Measurements from ENCODE around the gene VDAC1.
A peak's percentile ranks its signal among the peaks of the same experiment; 100 is the strongest.

The VDAC1 gene

DNA sequence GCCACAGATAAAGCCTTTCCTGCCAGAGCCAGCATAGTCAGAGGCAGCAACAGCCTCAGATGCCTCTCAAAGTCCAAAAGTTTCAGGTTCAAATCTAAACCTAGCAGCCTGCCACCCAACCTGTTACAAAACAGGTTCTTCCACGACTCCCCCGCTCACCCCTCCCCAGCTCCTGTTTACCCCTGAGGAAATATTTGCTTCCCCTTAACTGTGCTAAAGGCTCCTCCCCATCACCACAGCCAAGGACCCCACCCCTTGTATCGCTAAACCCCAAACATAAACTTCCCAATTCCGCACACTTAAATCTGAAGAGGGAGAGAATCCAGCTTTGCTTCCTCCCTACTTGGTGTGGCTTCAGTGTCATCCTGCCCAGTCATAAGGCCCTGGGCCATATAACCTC lies 15.4 kb upstream of the VDAC1 start:
- Histone ChIP-seq H3K27ac (no peak overlapping the region), H3K36me3 (no peaks in the 10 kb centered on the region), H3K4me3 (no peak overlapping the region), H3K9me3 (no peaks in the 10 kb centered on the region), H3K4me1 (no peaks in the 10 kb centered on the region), H3K27me3 (peaks cover 0 to 7% of the 10 kb centered on the region in 2 donors)
- no peak for DNase-seq
- intact Hi-C loops (cut with DNase I; ENCODE audit: low total_unique reads): no loop called here
- TF ChIP-seq, protein P1, sequence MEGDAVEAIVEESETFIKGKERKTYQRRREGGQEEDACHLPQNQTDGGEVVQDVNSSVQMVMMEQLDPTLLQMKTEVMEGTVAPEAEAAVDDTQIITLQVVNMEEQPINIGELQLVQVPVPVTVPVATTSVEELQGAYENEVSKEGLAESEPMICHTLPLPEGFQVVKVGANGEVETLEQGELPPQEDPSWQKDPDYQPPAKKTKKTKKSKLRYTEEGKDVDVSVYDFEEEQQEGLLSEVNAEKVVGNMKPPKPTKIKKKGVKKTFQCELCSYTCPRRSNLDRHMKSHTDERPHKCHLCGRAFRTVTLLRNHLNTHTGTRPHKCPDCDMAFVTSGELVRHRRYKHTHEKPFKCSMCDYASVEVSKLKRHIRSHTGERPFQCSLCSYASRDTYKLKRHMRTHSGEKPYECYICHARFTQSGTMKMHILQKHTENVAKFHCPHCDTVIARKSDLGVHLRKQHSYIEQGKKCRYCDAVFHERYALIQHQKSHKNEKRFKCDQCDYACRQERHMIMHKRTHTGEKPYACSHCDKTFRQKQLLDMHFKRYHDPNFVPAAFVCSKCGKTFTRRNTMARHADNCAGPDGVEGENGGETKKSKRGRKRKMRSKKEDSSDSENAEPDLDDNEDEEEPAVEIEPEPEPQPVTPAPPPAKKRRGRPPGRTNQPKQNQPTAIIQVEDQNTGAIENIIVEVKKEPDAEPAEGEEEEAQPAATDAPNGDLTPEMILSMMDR (IDR thresholded peaks at IDR 0.05): no peak

DNA sequence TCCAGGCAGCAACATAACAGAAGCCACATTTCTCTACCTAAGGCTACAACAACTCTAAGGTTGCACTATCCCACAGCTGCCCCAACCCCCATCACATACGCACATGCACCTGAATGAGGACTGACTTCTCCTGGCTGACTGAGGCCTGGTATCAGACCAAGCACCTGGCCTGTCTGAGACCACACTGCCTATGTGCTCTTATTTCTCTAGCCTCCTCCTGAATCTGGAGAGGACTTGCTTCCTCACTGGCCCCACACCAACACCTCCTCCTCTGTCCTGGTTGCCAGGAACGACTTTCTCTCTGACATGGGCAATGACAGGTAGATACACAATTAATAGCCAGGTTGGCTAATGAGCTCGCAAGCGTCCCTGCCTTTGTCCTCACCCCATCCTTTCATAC lies 14.9 kb upstream of the VDAC1 start:
- DNase-seq: peak in 1 of 2 donors; percentile 37
- Histone ChIP-seq H3K36me3 (no peaks in the 10 kb centered on the region), H3K4me3 (no peak overlapping the region), H3K27ac (no peak overlapping the region), H3K9me3 (no peaks in the 10 kb centered on the region), H3K27me3 (peaks cover 0 to 1% of the 10 kb centered on the region in 2 donors), H3K4me1 (no peaks in the 10 kb centered on the region)
- intact Hi-C loops (cut with DNase I; ENCODE audit: low total_unique reads): no loop called here
- TF ChIP-seq, protein P1 (IDR thresholded peaks at IDR 0.05): no peak

DNA sequence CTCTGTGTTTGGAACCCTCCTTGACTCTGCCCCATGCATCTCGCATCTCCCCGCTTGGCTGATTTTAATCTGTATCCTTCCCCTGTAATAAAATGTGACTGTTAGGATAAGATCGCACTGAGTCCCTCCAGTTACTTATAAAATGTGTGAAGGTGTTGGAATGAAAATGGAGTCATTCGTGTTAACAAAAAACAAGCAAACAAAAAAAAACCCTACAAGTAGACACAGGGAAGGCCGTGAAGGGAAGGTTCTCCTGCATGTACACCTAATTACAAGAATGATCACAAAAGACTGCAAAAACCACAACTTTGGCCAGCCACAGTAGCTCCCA lies 14.2 kb upstream of the VDAC1 start:
- DNase-seq: no peak
- Histone ChIP-seq H3K27me3 (no peaks in the 10 kb centered on the region), H3K9me3 (no peaks in the 10 kb centered on the region), H3K27ac (no peak overlapping the region), H3K36me3 (no peaks in the 10 kb centered on the region), H3K4me1 (no peaks in the 10 kb centered on the region), H3K4me3 (no peak overlapping the region)
- intact Hi-C loops (cut with DNase I; ENCODE audit: low total_unique reads): no loop called here
- TF ChIP-seq, protein P1 (IDR thresholded peaks at IDR 0.05): no peak

DNA sequence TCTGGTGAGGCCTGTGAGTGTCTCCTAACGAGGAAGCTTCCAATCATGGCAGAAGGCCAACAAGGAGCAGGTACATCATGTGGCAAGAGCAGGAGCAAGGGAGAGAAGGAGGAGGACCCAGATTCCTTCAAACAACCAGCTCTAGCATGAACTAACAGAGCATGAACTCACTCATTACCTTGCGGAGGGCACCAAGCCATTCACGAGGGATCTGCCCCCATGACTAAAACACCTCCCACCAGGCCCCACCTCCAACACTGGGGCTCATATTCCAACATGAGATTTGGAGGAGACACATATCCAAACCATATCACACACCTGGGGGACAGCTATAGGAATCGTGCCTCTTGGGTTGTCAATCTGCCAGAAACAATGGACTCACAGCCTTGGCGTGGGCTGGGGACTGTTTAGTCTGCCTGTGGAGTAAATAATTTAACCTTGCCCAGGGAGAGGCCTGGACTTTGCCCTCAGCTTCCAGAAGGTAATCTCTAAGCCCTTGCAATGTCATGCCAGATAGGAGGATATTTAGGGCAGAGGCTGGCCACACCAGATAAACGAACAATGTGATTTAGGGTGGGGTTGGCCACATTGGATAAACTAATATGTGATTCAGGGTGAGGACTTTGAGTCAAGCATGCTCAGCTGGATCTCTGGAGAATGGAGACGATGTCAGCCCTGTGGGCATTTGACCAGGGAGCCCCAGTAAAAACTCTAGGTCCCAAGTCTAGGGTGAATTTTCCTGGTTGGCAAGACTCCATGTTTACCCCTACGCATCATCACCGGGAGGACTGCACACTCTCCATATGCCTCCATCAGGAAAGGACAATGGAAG lies 13.6 kb upstream of the VDAC1 start:
- H3K4me1 ChIP-seq: no peaks in the 10 kb centered on the region
- no peak overlapping the region for H3K27ac ChIP-seq
- H3K9me3 ChIP-seq: no peaks in the 10 kb centered on the region
- no peak overlapping the region for H3K4me3 ChIP-seq
- no peaks in the 10 kb centered on the region for H3K36me3 ChIP-seq
- no peaks in the 10 kb centered on the region for H3K27me3 ChIP-seq
- intact Hi-C loops (cut with DNase I; ENCODE audit: low total_unique reads): no loop called here
- peak in 1 of 2 donors; percentile 23 for DNase-seq
- TF ChIP-seq, protein P1 (IDR thresholded peaks at IDR 0.05): no peak

DNA sequence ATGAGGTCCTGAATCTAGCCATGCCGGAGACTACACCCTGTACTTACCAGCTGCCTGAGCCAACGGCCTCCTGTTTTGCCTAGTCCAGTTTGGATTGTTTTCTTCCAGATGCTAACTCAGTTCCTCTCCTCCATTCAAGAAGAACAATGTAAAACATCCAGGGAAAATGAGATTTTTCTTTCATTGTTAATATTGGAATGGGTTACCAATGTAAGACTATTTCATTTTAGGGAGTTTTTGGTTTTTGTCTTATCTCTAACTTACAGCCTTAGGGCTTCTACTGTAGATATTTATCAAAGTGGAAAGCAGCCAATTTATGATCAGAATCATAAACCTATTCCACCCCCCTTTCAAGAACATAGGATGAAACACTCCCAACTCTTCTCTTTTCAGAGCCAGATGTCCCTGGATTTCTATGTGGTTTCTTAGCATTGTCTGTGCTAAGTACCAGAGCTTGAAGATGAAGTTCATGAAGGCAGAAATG lies 3.5 kb upstream of the VDAC1 start:
- TF ChIP-seq, protein P1 (IDR thresholded peaks at IDR 0.05): no peak
- Histone ChIP-seq H3K9me3 (no peaks in the 10 kb centered on the region), H3K4me3 (no peak overlapping the region), H3K36me3 (no peaks in the 10 kb centered on the region), H3K4me1 (peaks cover 0 to 20% (median 13%) of the 10 kb centered on the region in 4 donors), H3K27me3 (peaks cover 0 to 3% of the 10 kb centered on the region in 2 donors), H3K27ac (no peak overlapping the region)
- DNase-seq: no peak
- intact Hi-C loops (cut with DNase I; ENCODE audit: low total_unique reads): no loop called here

Measured in tibial artery (tissue), 4 donors.